ENCODE measurements around the gene TLR6.
"Not testable (repeated sequence)": the region's sequence is repeated elsewhere in the genome, so short reads cannot be mapped to it uniquely, and the experiment has no call there.

The TLR6 gene

DNA sequence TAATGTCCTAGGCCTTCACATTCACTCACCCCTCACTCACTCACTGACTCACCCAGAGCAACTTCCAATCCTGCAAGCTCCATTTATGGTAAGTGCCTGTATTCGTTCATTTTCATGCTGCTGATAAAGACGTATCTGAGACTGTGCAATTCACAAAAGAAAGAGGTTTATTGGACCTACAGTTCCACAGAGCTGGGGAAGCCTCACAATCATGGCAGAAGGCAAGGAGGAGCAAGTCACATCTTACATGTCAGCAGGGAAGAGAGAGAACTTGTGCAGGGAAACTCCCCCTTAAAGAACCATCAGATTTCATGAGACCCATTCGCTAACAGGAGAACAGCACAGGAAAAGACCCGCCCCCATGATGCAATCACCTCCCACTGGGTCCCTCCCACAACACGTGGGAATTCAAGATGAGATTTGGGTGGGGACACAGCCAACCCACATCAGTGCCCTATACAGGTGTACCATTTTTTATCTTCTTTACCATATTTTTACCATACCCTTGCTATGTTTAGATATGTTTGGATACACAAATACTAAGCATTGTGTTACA, 33.8 kb downstream of the TLR6 start:
- DNase-seq (ENCODE audit: low read depth): no peak

- no peak for DNase-seq (ENCODE audit: low read depth)
Observed at GRCh38 chr4:38821739-38822138, 34.9 kb downstream of the TLR6 start.

DNA sequence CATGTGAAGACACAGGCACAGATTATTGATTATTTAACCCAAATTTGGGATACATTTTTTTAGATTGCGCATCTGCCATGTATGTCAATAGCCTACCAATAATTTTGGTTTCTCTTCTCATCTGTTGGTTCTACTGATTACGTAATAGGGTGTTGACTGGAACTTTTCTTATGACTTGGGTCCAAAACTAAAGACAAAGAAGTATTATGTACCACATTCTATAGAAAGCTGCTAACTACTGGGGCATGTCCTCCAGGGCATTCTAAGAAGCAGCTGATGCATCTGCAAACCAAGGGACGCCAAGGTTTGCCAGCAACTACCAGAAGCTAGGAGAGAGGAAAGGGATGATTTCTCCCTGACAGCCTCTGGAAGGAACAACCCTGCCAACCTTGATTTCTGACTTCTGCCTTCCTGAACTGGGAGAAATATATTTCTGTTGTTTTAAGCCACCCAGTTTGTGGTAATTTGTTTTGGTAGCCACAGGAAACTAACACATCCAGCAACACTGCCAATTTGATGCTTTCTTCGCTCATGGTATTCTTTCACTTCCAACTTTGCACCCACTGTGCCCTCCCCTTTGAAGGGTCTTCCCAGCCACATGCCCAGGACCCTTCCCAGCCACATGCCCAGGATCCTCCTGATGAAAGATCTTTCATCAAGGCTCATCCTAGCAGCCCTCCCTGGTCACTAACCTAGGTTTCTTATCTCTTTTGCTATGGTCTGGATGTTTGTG, 36.1 kb downstream of the TLR6 start:
- no peak for DNase-seq (ENCODE audit: low read depth)

GRCh38 chr4:38819569-38819968, 37.0 kb downstream of the TLR6 start:
- DNase-seq (ENCODE audit: low read depth): no peak

- no peak for DNase-seq (ENCODE audit: low read depth)
Observed at GRCh38 chr4:38818441-38818976, 38.1 kb downstream of the TLR6 start.

DNA sequence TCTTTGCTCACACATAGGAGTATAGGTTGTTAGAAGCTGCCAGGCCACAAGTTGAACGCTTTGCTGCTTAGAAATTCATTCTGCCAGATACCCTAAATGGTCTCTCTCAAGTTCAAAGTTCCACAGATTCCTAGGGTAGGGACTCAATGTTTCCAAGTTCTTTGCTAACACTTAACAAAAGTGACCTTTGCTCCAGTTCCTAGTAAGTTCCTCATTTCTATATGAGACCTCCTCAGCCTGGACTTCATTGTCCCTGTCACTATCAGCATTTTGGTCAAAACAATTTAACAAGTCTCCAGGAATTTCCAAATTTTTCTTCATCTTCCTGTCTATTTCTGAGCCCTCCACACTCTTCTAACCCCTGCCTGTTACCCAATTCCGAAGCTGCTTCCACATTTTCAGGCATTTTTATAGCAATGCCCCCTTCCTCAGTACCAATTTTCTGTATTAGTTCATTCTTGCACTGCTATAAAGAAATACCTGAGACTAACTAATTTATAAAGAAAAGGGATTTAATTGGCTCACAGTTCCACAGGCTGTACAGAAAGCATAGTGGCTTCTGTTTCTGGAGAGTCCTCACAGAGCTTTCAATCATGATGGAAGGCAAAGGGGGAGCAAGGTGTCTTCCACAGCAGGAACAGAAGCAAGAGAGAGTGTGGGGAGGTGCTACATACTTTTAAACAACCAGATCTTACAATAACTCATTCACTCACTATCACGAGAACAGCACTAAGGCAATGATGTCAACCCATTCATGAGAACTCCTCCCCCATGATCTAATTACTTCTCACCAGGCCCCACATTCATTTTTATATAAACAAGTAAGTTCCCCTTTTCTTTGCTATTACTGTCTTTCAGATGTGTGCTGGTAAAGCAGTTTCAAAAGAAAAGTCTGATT, 40.5 kb downstream of the TLR6 start:
- no peak for DNase-seq (ENCODE audit: low read depth)

GRCh38 chr4:38814386-38814785, 42.2 kb downstream of the TLR6 start:
- no peak for DNase-seq (ENCODE audit: low read depth)

DNA sequence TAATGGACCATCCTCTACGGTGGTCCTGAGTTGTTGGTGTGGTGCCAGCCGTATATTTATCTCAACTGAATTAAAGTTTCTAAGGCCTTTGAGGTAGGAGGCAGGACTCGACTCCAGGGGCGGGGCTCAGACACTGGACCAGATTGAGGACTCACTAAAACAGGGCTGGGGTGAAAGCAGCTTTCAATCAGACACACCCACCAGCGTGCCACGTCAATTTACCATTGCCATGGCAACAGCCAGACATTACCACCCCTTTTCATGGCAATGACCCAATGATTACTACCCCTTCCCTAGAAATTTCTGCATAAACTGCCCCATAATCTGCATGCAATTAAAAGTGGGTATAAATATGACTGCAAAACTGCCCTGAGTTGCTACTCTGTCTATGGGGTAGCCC, 45.3 kb downstream of the TLR6 start:
- DNase-seq (ENCODE audit: low read depth): no peak

GRCh38 chr4:38807462-38807861, 49.2 kb downstream of the TLR6 start:
- DNase-seq (ENCODE audit: low read depth): not testable (repeated sequence)

- not testable (repeated sequence) for DNase-seq (ENCODE audit: low read depth)
Observed at GRCh38 chr4:38806251-38806650, 50.4 kb downstream of the TLR6 start.

- no peak for DNase-seq (ENCODE audit: low read depth)
Observed at GRCh38 chr4:38805530-38806145, 51.0 kb downstream of the TLR6 start.

DNA sequence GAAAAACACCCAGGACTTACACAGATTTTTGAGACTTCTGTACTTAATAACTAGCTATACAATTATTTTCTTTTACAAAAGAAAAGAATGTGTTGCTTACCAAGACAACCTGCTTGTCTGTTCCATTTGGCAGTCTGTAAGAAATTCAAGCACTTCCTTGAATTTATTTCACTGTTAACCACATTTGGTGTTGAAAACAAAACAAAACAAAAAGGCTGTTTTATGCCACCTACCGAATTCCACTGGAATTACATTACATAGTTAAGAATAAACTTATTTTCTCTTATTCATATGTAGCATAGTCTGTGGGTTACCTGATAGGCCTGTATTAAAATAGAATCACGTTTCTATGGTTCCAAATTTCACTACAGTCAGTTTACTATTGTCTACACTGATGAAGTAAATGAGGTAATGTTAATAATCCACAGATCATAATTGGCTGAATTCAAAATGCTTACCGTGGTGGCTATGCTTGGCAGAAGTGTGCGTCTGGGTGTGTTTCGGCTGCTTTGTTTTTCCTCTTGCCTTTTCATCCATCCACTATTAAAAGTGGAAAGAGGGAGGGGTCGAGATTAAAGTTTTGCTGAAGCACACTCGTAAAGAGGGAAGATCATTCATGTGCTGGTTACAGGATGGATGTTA, 51.8 kb downstream of the TLR6 start, which contains the start of gene TLR1:
Gene TLR1 (minus strand): TSS at position 138 of the 642 bp plus-strand sequence. CDS start 5,960 bp downstream, outside the sequence.
- no peak for DNase-seq (ENCODE audit: low read depth)

- no peak for DNase-seq (ENCODE audit: low read depth)
Observed at GRCh38 chr4:38803833-38804653, 52.6 kb downstream of the TLR6 start.

- DNase-seq (ENCODE audit: low read depth): no peak
Observed at GRCh38 chr4:38802561-38803355, 53.9 kb downstream of the TLR6 start.

GRCh38 chr4:38800961-38801450, 55.6 kb downstream of the TLR6 start:
- no peak for DNase-seq (ENCODE audit: low read depth)

GRCh38 chr4:38800366-38800765, 56.3 kb downstream of the TLR6 start:
- DNase-seq (ENCODE audit: low read depth): no peak

DNA sequence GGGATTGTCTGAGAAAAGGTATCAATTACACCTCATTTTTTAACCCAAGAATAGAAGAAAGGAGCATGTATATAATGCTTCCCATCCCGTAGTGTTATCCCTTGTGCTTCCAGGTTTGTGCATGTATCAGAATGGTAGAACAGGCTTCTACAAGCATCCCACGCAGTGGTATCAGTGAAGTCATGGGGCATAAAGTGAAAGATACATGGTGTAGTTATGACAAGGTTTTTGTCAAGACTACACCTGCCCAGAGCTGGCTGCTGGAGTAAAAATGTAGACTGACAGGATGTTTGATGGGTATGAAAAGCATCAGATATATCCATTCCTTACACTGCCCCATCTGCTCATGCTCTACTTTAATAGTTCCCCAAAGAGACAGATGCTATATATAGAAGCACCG, 61.5 kb downstream of the TLR6 start:
- no peak for DNase-seq (ENCODE audit: low read depth)

GRCh38 chr4:38794051-38794450, 62.6 kb downstream of the TLR6 start:
- no peak for DNase-seq (ENCODE audit: low read depth)

GRCh38 chr4:38791010-38791409, 65.6 kb downstream of the TLR6 start:
- no peak for DNase-seq (ENCODE audit: low read depth)

DNA sequence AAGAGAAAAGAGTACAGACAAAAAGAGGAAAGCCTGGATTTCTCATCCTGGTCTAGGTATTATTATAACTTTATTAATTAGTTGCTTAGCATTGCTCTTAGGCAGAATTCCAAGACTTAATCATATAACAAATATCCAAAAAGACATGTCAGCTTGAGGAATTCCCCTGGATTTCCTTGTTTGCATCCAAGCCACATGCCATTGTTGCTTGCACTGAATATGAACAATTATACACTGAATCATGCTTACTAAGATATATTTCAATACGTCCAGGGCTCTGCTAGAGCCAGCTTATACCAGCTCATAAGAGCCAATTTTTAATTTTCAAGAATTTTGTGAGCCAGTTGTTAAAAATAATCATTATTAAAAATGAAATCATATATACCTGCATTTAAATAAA, 68.3 kb downstream of the TLR6 start:
- DNase-seq (ENCODE audit: low read depth): no peak

All from stimulated activated CD8-positive, alpha-beta memory T cell treated with anti-CD3 and anti-CD28 coated beads, Interleukin-7, amount 100 ng/mL, for 24 hours (primary cell).